HEK293 (cell line): ENCODE measurements around the gene DROSHA.
A peak's percentile ranks its signal among the peaks of the same experiment; 100 is the strongest.

Experiments
- CTCF ChIA-PET: fragments of 350-600 bp; formaldehyde crosslinking; extraction: SDS; loops from one replicate; lab custom pipeline; 2021; ENCODE audit warnings: antibody characterized with exemption; lab: Yijun Ruan, JAX
- POLR2A ChIA-PET: fragments of 300-600 bp; formaldehyde crosslinking; extraction: SDS; loops from one replicate; lab custom pipeline; 2020; ENCODE audit warnings: antibody characterized with exemption, inconsistent platforms; lab: Yijun Ruan, JAX
- H3K27ac ChIP-seq: fragments of 200-500 bp; sonication (Bioruptor generic); 2 replicates; pipeline ENCODE4 v1.5.1; 2014; ENCODE audit warnings: low read depth, low read length, control low read depth, inconsistent platforms; ENCODE audit errors: extremely low read depth
- H3K36me3 ChIP-seq, 2 experiments: fragments of 200-500 bp in 1 of 2; sonication (Bioruptor generic) in 1 of 2; 1 replicate in 1 of 2; 2 replicates in 1 of 2; pipeline ENCODE4 v1.5.1; 2014 to 2017; ENCODE audit warnings: inconsistent platforms in 2 of 2, low read length in 2 of 2; ENCODE audit not compliant: control insufficient read depth in 2 of 2, insufficient read depth in 1 of 2
- H3K4me1 ChIP-seq: fragments of 200-500 bp; sonication (Bioruptor generic); 2 replicates; pipeline ENCODE4 v1.5.1; 2014; ENCODE audit warnings: mild to moderate bottlenecking, low read length, inconsistent platforms; ENCODE audit not compliant: control insufficient read depth, insufficient read depth
- H3K4me3 ChIP-seq: 2 replicates; pipeline ENCODE4 v1.5.1; 2011; ENCODE audit warnings: low read depth, mild to moderate bottlenecking, control low read depth, low read length, moderate library complexity
- H3K9me3 ChIP-seq: fragments of 200-500 bp; sonication (Bioruptor generic); 2 replicates; pipeline ENCODE4 v1.5.1; 2014; ENCODE audit warnings: low read depth, low read length, inconsistent platforms; ENCODE audit not compliant: control insufficient read depth, insufficient read depth
- AEBP2 ChIP-seq: fragments of 450-650 bp; formaldehyde crosslinking; IDR thresholded peaks from 2 replicates; pipeline ENCODE4 v1.5.1; 2016; ENCODE audit warnings: missing biosample characterization, missing genetic modification characterization, borderline replicate concordance
- INSM2 ChIP-seq: fragments of 450-650 bp; formaldehyde crosslinking; IDR thresholded peaks from 2 replicates; pipeline ENCODE4 v1.5.1; 2016; ENCODE audit warnings: missing biosample characterization, missing genetic modification characterization
- TRIM28 ChIP-seq: IDR thresholded peaks from 2 replicates; pipeline ENCODE4 v1.6.1; 2011; ENCODE audit warnings: low read length, control low read depth, borderline replicate concordance
- ZBTB48 ChIP-seq: fragments of 450-650 bp; formaldehyde crosslinking; IDR thresholded peaks from 2 replicates; pipeline ENCODE4 v1.5.1; 2016; ENCODE audit warnings: missing biosample characterization, missing genetic modification characterization
- ZIC2 ChIP-seq: fragments of 450-650 bp; formaldehyde crosslinking; IDR thresholded peaks from 2 replicates; pipeline ENCODE4 v1.5.1; 2016; ENCODE audit warnings: missing biosample characterization, missing genetic modification characterization
- ZNF121 ChIP-seq: fragments of 450-650 bp; formaldehyde crosslinking; IDR thresholded peaks from 2 replicates; pipeline ENCODE4 v1.5.1; 2016; ENCODE audit warnings: missing biosample characterization, missing genetic modification characterization
- ZNF146 ChIP-seq: fragments of 450-650 bp; formaldehyde crosslinking; IDR thresholded peaks from 2 replicates; pipeline ENCODE4 v1.5.1; 2016; ENCODE audit warnings: missing biosample characterization, missing genetic modification characterization
- ZNF211 ChIP-seq: fragments of 450-650 bp; formaldehyde crosslinking; IDR thresholded peaks from 2 replicates; pipeline ENCODE4 v1.5.1; 2016; ENCODE audit warnings: low read depth, missing biosample characterization, missing genetic modification characterization
- ZNF24 ChIP-seq: fragments of 450-650 bp; formaldehyde crosslinking; IDR thresholded peaks from 2 replicates; pipeline ENCODE4 v1.5.1; 2016; ENCODE audit warnings: missing biosample characterization, missing genetic modification characterization
- ZNF48 ChIP-seq: fragments of 450-650 bp; formaldehyde crosslinking; IDR thresholded peaks from 2 replicates; pipeline ENCODE4 v1.5.1; 2016; ENCODE audit warnings: missing biosample characterization, missing genetic modification characterization
- ZNF510 ChIP-seq: fragments of 450-650 bp; formaldehyde crosslinking; IDR thresholded peaks from 2 replicates; pipeline ENCODE4 v1.5.1; 2018; ENCODE audit warnings: mild to moderate bottlenecking, missing genetic modification characterization, missing biosample characterization; ENCODE audit not compliant: insufficient replicate concordance
- ZNF549 ChIP-seq: fragments of 450-650 bp; IDR thresholded peaks from 2 replicates; pipeline ENCODE4 v1.5.1; 2018; ENCODE audit warnings: missing biosample characterization, missing genetic modification characterization, mild to moderate bottlenecking, inconsistent platforms, moderate library complexity
- ZNF561 ChIP-seq: fragments of 450-650 bp; IDR thresholded peaks from 2 replicates; pipeline ENCODE4 v1.5.1; 2018; ENCODE audit warnings: missing biosample characterization, missing genetic modification characterization, borderline replicate concordance
- ZNF670 ChIP-seq: fragments of 450-650 bp; formaldehyde crosslinking; IDR thresholded peaks from 2 replicates; pipeline ENCODE4 v1.5.1; 2016; ENCODE audit warnings: missing biosample characterization, missing genetic modification characterization, low read depth
- ZNF692 ChIP-seq: fragments of 450-650 bp; formaldehyde crosslinking; IDR thresholded peaks from 2 replicates; pipeline ENCODE4 v1.5.1; 2016; ENCODE audit warnings: missing biosample characterization, missing genetic modification characterization
- ZNF707 ChIP-seq: fragments of 450-650 bp; formaldehyde crosslinking; IDR thresholded peaks from 2 replicates; pipeline ENCODE4 v1.5.1; 2016; ENCODE audit warnings: missing biosample characterization, missing genetic modification characterization
- ZNF785 ChIP-seq: fragments of 450-650 bp; formaldehyde crosslinking; IDR thresholded peaks from 2 replicates; pipeline ENCODE4 v1.5.1; 2016; ENCODE audit warnings: missing biosample characterization, missing genetic modification characterization
- ZNF837 ChIP-seq: fragments of 450-650 bp; formaldehyde crosslinking; IDR thresholded peaks from 2 replicates; pipeline ENCODE4 v1.5.1; 2016; ENCODE audit warnings: missing biosample characterization, missing genetic modification characterization
- ZNF843 ChIP-seq: fragments of 450-650 bp; formaldehyde crosslinking; IDR thresholded peaks from 2 replicates; pipeline ENCODE4 v1.5.1; 2016; ENCODE audit warnings: missing biosample characterization, missing genetic modification characterization
- TF ChIP-seq, protein P1 (sequence below): fragments of 450-650 bp; formaldehyde crosslinking; IDR thresholded peaks from 2 replicates; pipeline ENCODE4 v1.5.1; 2016; ENCODE audit warnings: missing biosample characterization, missing genetic modification characterization
- TF ChIP-seq, protein P2 (sequence below): fragments of 450-650 bp; formaldehyde crosslinking; IDR thresholded peaks from 2 replicates; pipeline ENCODE4 v1.5.1; 2017; ENCODE audit warnings: missing biosample characterization, missing genetic modification characterization

DROSHA gene

DNA sequence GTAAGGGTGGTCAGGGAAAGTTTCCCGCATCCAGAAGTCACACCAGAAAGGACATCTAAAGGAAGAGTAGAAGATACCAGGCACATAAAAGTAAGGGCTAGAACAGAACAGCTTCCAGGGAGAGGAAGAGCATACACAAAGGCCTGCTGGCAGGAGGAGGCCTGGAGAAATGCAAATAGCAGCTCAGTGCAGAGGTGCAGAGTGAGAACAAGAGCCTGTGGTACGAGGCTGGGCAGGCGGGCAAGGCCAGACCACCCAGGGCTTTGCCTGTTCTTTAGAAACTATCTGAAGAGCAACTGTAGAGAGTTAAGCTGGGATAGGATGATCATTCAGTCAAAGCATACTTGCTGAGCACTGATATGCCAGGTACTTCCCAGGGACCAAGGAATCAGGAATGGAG, 115.3 kb downstream of the DROSHA start:
- peaks cover 48 to 80% of the 10 kb centered on the region in 2 experiments for H3K36me3 ChIP-seq
- TF ChIP-seq ZNF549 (tag by site-specific recombination), result no peak
- no peak for TF ChIP-seq ZNF670
- TF ChIP-seq ZBTB48 (tag by site-specific recombination), result no peak
- TF ChIP-seq ZNF561, result no peak
- TF ChIP-seq ZNF146 (tag by site-specific recombination), result no peak
- TF ChIP-seq ZNF510 (tag by site-specific recombination), result no peak
- TF ChIP-seq INSM2 (tag by site-specific recombination), result no peak
- TF ChIP-seq, all 188 proteins: peak for 0
- POLR2A ChIA-PET, result no interaction called here
- no peaks in the 10 kb centered on the region for H3K9me3 ChIP-seq
- no peak overlapping the region for H3K4me3 ChIP-seq
- no peak overlapping the region for H3K27ac ChIP-seq
- CTCF ChIA-PET, result interaction anchor here (0.6 kb wide), 1 partner anchor 78 kb away, joined by 3 read pairs; no protein-coding TSS in a partner anchor
- 0 out of 2 replicates have a peak, but pooled peaks cover 4% of the 10 kb centered on the region for H3K4me1 ChIP-seq

GRCh38 chr5:31415960-31416359, 115.9 kb downstream of the DROSHA start:
- Histone ChIP-seq H3K4me1 (0 out of 2 replicates have a peak, but pooled peaks cover 4% of the 10 kb centered on the region), H3K9me3 (no peaks in the 10 kb centered on the region), H3K27ac (no peak overlapping the region), H3K36me3 (peaks cover 45 to 75% of the 10 kb centered on the region in 2 experiments), H3K4me3 (no peak overlapping the region)
- ChIA-PET CTCF (interaction anchor here (0.6 to 1.0 kb wide), 2 partner anchors 13 to 77 kb away, joined by 3 to 4 read pairs; no protein-coding TSS in a partner anchor), POLR2A (no interaction called here)
- TF ChIP-seq ZNF707 (tag by site-specific recombination) (no peak), ZNF692 (tag by site-specific recombination) (no peak), ZNF24 (tag by site-specific recombination) (no peak), ZNF837 (tag by site-specific recombination) (no peak), ZNF211 (tag by site-specific recombination) (no peak), AEBP2 (tag by site-specific recombination) (no peak), ZNF785 (tag by site-specific recombination) (no peak), ZNF121 (tag by site-specific recombination) (no peak), TRIM28 (no peak)

DNA sequence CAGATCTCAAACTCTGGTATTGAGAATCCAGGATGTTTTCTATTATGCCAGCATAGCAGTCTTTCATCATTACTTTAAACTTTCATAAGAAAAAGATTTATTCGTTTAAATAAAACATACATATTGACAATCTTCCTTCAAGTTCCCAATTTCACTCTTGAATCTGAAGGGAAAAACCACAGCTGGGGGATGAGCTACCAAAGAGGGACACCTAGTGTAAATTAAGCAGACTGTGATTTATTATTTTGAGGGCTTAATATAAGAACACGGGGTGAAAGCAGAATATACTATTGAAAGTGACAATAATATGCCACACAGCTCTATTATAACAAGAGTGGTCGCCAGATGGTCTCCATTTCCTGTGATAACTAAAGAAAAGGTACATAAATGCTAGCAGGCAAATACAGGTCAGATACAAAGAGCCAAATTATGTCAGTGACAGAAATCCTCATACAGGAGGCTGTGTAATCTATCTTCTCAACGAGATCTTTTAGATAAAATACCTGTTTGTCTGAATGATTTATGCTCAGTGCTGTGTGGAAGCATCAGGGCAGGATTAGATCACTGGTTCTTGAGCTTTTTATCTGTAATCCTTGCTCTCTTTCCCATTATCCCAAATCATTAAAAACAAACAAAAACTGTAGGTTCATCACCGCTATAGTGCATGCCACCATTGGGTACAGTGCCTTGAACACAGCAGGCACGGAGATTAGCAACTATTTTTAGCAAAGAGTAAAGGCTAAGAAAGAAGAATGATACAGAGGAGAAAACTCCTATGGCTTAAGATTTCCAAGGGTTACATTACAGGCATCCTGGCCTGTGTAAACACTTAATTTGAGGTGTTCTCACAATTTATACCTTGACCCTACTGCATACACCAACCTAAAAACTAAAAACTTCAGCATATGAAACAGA, 116.6 kb downstream of the DROSHA start:
- POLR2A ChIA-PET, result no interaction called here
- no peak overlapping the region for H3K27ac ChIP-seq
- no peak overlapping the region for H3K4me3 ChIP-seq
- no peaks in the 10 kb centered on the region for H3K9me3 ChIP-seq
- CTCF ChIA-PET, result interaction anchor here (0.6 to 1.0 kb wide), 3 partner anchors 11 to 435 kb away, joined by 3 to 4 read pairs (median 3); no protein-coding TSS in a partner anchor
- peaks cover 44 to 75% of the 10 kb centered on the region in 2 experiments for H3K36me3 ChIP-seq
- 0 out of 2 replicates have a peak, but pooled peaks cover 4% of the 10 kb centered on the region for H3K4me1 ChIP-seq
- TF ChIP-seq, protein P1, sequence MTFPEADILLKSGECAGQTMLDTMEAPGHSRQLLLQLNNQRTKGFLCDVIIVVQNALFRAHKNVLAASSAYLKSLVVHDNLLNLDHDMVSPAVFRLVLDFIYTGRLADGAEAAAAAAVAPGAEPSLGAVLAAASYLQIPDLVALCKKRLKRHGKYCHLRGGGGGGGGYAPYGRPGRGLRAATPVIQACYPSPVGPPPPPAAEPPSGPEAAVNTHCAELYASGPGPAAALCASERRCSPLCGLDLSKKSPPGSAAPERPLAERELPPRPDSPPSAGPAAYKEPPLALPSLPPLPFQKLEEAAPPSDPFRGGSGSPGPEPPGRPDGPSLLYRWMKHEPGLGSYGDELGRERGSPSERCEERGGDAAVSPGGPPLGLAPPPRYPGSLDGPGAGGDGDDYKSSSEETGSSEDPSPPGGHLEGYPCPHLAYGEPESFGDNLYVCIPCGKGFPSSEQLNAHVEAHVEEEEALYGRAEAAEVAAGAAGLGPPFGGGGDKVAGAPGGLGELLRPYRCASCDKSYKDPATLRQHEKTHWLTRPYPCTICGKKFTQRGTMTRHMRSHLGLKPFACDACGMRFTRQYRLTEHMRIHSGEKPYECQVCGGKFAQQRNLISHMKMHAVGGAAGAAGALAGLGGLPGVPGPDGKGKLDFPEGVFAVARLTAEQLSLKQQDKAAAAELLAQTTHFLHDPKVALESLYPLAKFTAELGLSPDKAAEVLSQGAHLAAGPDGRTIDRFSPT (tag by site-specific recombination), result 0 out of 2 replicates have a peak, but pooled peaks have one; percentile 20
- peak; percentile 34; the same call in 1 of the 2 replicates for TF ChIP-seq ZNF843 (tag by site-specific recombination)
- TF ChIP-seq, protein P2, sequence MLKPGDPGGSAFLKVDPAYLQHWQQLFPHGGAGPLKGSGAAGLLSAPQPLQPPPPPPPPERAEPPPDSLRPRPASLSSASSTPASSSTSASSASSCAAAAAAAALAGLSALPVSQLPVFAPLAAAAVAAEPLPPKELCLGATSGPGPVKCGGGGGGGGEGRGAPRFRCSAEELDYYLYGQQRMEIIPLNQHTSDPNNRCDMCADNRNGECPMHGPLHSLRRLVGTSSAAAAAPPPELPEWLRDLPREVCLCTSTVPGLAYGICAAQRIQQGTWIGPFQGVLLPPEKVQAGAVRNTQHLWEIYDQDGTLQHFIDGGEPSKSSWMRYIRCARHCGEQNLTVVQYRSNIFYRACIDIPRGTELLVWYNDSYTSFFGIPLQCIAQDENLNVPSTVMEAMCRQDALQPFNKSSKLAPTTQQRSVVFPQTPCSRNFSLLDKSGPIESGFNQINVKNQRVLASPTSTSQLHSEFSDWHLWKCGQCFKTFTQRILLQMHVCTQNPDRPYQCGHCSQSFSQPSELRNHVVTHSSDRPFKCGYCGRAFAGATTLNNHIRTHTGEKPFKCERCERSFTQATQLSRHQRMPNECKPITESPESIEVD (tag by site-specific recombination), result peak; percentile 63
- TF ChIP-seq ZNF510 (tag by site-specific recombination), result no peak
- TF ChIP-seq ZNF48 (tag by site-specific recombination), result no peak
- TF ChIP-seq ZIC2 (tag by site-specific recombination), result peak; percentile 49
